Subcutaneous adipose tissue (tissue), 4 donors: Measurements from ENCODE around the gene PHLPP1. TPM values are rescaled to one million over a fixed set of nuclear protein-coding genes. Genes with fewer than 3 reads are reported as not detected.

Experiments
- CTCF ChIP-seq: fragments of 450-650 bp; IDR thresholded peaks from one replicate; pipeline ENCODE4 v1.5.1; 2016; ENCODE audit warnings: low read depth, mild to moderate bottlenecking, control low read depth, antibody characterized with exemption, moderate library complexity
- total RNA-seq, 4 donors: library from RNA; depleted of rRNA; stranded (reverse); fragments of >200 nt; gene quantifications; one replicate each; pipeline ENCODE4 v1.1.0, GENCODE V29; 2016

PHLPP1 gene
- total RNA-seq, 4 donors from 2014 or later, result 9.7 to 28.3 (median 21.2) TPM

GRCh38 chr18:62938487-62938886 lies 223.1 kb downstream of the PHLPP1 start:
- TF ChIP-seq CTCF, result no peak

DNA sequence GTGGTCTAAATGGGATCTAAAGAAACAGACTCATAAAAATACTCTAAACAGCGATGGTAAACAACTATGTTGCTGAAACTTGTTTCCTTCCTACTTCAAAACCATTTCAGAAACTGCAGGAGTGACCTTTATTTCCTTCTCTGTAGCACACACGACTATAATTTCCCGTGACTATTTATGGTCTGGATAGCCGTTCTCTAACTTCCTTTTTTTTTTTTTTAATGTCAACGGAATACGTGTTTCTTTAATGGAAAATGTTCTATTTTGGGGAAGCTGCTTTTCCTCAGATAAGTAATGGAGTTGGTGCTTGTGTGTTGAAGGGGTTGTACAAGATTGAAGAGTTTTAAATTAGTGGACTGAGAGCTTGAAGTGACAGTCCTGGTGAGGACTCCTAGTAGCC lies 224.1 kb downstream of the PHLPP1 start:
- TF ChIP-seq CTCF, result no peak

DNA sequence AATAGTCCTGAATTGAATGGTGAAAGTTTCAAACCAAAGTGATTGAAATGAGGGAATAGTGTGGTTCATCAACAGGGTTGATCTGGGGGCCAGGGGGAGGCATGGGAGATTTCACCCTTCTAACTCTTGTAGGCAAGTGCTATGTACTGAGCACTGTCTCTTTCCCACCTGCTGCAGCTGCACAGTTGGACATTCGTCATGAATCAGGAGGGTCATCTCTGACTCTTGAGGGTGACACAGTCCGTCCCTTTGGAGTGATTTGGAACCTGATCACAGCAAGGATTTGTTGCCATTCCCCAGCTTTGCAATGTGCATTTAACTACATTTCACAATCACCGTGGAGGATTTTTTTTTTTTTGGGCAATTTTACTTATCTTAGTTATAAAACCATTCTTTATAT lies 224.6 kb downstream of the PHLPP1 start:
- no peak for TF ChIP-seq CTCF

DNA sequence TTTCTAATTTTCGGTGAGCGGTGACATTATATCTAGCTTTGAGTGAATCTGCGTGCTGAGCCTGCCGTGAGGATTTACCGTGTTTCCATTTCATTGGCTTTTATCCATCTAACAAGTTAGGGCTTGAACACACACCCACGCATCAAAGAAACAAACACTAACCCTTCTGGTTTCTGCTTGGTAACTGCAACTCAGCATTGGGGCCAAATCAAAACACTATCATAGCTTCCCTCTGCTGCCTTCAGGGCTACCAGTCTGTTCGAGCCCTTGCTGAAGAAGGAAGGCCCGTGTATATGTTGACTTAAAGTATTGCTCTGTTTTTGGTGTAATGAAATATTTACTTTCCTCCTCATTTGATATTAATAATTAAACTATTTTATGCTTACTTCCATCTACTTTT lies 227.2 kb downstream of the PHLPP1 start:
- no peak for TF ChIP-seq CTCF

DNA sequence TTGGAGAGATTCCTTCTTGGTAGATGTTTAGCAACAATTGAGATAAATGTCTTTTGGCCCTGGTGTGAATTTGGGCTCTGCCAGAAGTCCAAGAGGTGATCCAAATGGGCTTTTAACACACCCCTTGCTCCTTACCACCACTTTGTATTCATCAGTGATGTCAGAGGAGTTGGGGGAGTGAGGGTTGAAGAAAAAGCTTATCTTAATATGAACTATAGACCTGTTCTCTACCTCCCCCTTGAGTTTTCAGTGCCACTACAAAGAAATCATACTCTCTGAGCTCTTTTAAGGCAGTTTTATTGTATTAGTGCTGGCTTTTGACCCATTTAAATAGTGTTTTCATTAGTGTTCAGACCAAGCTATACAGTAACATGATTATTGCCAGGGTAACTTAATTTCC lies 229.1 kb downstream of the PHLPP1 start:
- TF ChIP-seq CTCF, result no peak

GRCh38 chr18:62948788-62949187 lies 233.4 kb downstream of the PHLPP1 start:
- TF ChIP-seq CTCF, result no peak

DNA sequence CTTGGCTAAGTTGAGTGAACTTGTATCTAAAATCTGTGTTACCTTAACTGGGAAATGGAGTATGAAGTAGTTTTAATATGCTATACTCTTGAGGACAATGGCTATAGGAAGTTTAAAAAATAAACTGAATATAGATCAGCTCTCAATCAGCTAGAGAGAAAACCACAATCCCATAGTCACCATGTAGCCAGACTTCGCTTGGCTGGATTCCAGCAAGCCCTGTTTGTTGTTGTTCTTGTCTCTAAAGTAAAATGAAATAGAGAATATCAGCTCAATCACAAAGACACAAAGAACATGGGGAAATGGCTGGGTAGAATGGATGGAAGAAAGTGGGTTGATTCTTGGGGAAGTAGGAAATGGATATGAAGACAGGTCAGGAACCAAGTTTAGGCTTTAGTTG lies 234.9 kb downstream of the PHLPP1 start:
- TF ChIP-seq CTCF, result no peak

DNA sequence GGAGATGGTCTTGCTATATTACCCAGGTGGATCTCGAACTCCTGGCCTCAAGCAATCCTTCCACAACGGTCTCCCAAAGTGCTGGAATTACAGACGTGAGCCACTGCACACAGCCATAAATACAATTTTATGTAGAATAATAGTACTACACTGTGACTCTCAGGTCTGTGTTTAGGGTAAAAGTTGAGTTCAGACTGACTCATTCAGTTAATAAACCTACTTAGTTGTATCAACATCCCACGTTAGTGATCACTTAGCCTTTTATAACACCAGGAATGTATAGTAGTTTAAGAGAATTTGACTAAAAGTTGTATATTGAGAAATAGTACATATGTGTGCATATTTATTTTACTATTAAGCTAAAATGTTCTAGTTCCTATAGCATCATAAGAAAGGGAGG lies 237.5 kb downstream of the PHLPP1 start:
- TF ChIP-seq CTCF, result no peak
